Ovary (tissue), 9 donors: Measurements from ENCODE around the gene ICAM3. TPM values are rescaled to one million over a fixed set of nuclear protein-coding genes. Genes with fewer than 3 reads are reported as not detected.

Source experiments
- DNase-seq, 5 donors: peaks; one replicate each; pipeline ENCODE4 v3.0.0-alpha.2; 2019 to 2020
- H3K27ac ChIP-seq, 2 donors: fragments of 200-600 bp; one replicate each; pipeline versions ENCODE4 v1.5.1 to v1.8.0; 2019 to 2022
- H3K27me3 ChIP-seq: fragments of 200-600 bp; one replicate; pipeline ENCODE4 v1.8.0; 2022
- H3K36me3 ChIP-seq: fragments of 200-600 bp; sonication (generic); one replicate; pipeline ENCODE4 v1.5.1; 2019
- H3K4me1 ChIP-seq: one replicate; pipeline ENCODE4 v1.8.1; 2013; ENCODE audit warnings: mild to moderate bottlenecking, moderate library complexity; ENCODE audit not compliant: insufficient read depth
- H3K4me3 ChIP-seq: fragments of 200-600 bp; sonication (generic); one replicate; pipeline ENCODE4 v1.5.1; 2017
- H3K9me3 ChIP-seq, 2 donors: fragments of 200-600 bp in 1 of 2; sonication (generic) in 1 of 2; one replicate each; pipeline versions ENCODE4 v1.5.1 to v1.8.1; 2013 to 2019; ENCODE audit warnings: mild to moderate bottlenecking in 1 of 2, moderate library complexity in 1 of 2
- EP300 ChIP-seq: sonication (generic); formaldehyde crosslinking; IDR thresholded peaks from one replicate; pipeline ENCODE4 v1.6.1; 2017; ENCODE audit warnings: antibody characterized with exemption
- POLR2A ChIP-seq: fragments of 450-650 bp; IDR thresholded peaks from one replicate; pipeline ENCODE4 v1.6.1; 2017; ENCODE audit warnings: antibody characterized with exemption, mild to moderate bottlenecking, moderate library complexity
- WGBS, 3 donors: extraction: QIAGEN DNeasy Blood & Tissue Kit in 1 of 3; methylation state at CpG; one replicate each; pipeline versions ENCODE4 v1.1.5 to v1.1.7; 2013 to 2017; 5-methylcytosine and 5-hydroxymethylcytosine counted together
- intact Hi-C, 4 donors: fragments of 100-400 bp; cut with DNase I; formaldehyde crosslinking; loops; one replicate each; pipeline versions ENCODE4 v1.11.0 to v1.15.1; 2022 to 2023
- polyA plus RNA-seq, 2 donors: library from polyadenylated mRNA; stranded (reverse); fragments of 200-250 nt in 1 of 2; fragments of 350-450 nt in 1 of 2; fragmentation: Illumina TruSeq in 1 of 2; extraction: RNeasy Lipid Tissue Mini Kit (QIAGEN cat#74804) in 1 of 2; gene quantifications; one replicate each; pipeline ENCODE4 v1.2.3, GENCODE V29; 2013 to 2014
- total RNA-seq, 7 donors: library from RNA; depleted of rRNA in 2 of 7; stranded (reverse); fragments of >200 nt in 2 of 7; fragmentation: NEBNext Ultra II Directional in 3 of 7; extraction: Animal tissue kit (Norgen Biotek cat#: 25700) in 3 of 7; gene quantifications; one replicate each; pipeline versions ENCODE4 v1.1.0 to v1.2.4, GENCODE V29; 2016 to 2023
- TF ChIP-seq, protein P1 (sequence below), 3 donors: fragments of 450-650 bp in 2 of 3; fragments of 200-600 bp in 1 of 3; IDR thresholded peaks; one replicate each; pipeline versions ENCODE4 v1.5.1 to v1.8.0; 2016 to 2022; ENCODE audit warnings: antibody characterized with exemption in 3 of 3, mild to moderate bottlenecking in 1 of 3
- donor health status: DM: no; HTN: no; CAD: no; lungs with moderate emphysema.
- donor health status: DM: no; HTN: no; CAD: no.
- donor health status: Bipolar disorder and iron deficiency.
- donor health status: DM: yes; HTN: yes; CAD: no.
- donor health status: DM: no; HTN: no; CAD: no.
- donor health status: DM: yes; HTN: yes; CAD: no.

Gene ICAM3
- total and polyA plus RNA-seq, 9 donors, result 2.2 to 10.9 (median 3.9) TPM

GRCh38 chr19:10317857-10318462 lies 21.5 kb downstream of the ICAM3 start:
- Histone ChIP-seq H3K4me3 (no peak overlapping the region), H3K27ac (no peak overlapping the region), H3K27me3 (no peaks in the 10 kb centered on the region), H3K4me1 (peaks cover 3% of the 10 kb centered on the region), H3K9me3 (no peaks in the 10 kb centered on the region), H3K36me3 (no peaks in the 10 kb centered on the region)
- TF ChIP-seq POLR2A (no peak), EP300 (no peak)
- TF ChIP-seq, protein P1, sequence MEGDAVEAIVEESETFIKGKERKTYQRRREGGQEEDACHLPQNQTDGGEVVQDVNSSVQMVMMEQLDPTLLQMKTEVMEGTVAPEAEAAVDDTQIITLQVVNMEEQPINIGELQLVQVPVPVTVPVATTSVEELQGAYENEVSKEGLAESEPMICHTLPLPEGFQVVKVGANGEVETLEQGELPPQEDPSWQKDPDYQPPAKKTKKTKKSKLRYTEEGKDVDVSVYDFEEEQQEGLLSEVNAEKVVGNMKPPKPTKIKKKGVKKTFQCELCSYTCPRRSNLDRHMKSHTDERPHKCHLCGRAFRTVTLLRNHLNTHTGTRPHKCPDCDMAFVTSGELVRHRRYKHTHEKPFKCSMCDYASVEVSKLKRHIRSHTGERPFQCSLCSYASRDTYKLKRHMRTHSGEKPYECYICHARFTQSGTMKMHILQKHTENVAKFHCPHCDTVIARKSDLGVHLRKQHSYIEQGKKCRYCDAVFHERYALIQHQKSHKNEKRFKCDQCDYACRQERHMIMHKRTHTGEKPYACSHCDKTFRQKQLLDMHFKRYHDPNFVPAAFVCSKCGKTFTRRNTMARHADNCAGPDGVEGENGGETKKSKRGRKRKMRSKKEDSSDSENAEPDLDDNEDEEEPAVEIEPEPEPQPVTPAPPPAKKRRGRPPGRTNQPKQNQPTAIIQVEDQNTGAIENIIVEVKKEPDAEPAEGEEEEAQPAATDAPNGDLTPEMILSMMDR (IDR thresholded peaks at IDR 0.05), result no peak
- intact Hi-C loops, result no loop called here
- 87 to 91% (median 88%) methylated on average over 15 of the region's 15 CpGs for WGBS, 3 donors
- no peak for DNase-seq

DNA sequence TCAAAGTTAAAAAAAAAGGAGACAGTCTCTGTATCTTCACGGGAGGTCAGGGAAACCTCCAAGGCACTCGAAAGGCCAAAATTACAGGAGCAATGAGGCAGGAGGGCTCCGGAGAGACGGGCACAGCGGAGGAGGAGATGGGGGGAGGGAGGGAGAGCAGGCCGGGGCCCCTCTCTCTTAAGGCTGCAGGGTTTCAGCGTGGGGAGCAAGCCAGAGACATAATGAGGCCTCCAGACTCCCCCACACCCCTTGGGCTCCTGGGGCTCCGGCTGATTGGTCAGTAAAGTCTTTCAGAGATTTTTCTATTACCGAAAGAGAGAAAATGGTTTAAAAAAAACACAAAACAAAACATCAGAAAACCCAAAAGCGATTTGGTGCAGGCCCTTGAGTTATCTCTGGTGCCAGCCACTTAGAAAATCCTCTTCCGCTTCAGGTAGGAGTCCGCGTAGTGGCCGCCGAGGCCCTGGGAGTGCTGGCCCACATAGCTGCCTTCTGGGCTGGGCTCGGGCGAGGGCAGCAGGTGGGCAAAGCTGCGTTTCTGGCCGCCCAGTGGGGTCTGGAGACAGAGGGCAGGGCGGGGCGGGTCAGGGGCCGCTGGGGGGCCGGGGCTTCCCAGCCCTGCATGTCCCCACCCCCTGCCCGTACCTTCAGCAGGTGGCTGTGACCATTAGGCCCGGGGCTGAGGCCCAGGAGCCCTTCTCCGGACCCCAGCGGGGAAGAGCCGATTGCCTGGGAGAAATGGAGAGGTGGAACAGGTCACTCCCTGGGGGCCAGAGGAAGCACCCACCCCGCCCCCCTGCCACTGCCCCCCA lies 22.2 kb downstream of the ICAM3 start:
- intact Hi-C loops, result no loop called here
- Histone ChIP-seq H3K4me3 (no peak overlapping the region), H3K9me3 (no peaks in the 10 kb centered on the region), H3K36me3 (no peaks in the 10 kb centered on the region), H3K27ac (no peak overlapping the region), H3K27me3 (no peaks in the 10 kb centered on the region), H3K4me1 (peaks cover 3% of the 10 kb centered on the region)
- DNase-seq, result no peak
- 70 to 72% (median 71%) methylated on average over 28 to 29 of the region's 29 CpGs for WGBS, 3 donors
- TF ChIP-seq EP300, result no peak
- TF ChIP-seq, protein P1 (IDR thresholded peaks at IDR 0.05), result no peak
- no peak for TF ChIP-seq POLR2A

GRCh38 chr19:10316229-10317044 lies 23.0 kb downstream of the ICAM3 start:
- no peak for DNase-seq
- Histone ChIP-seq H3K27me3 (no peaks in the 10 kb centered on the region), H3K36me3 (no peaks in the 10 kb centered on the region), H3K9me3 (no peaks in the 10 kb centered on the region), H3K4me1 (peaks cover 3% of the 10 kb centered on the region), H3K4me3 (no peak overlapping the region), H3K27ac (no peak overlapping the region)
- TF ChIP-seq EP300 (no peak), POLR2A (no peak)
- TF ChIP-seq, protein P1 (IDR thresholded peaks at IDR 0.05), result no peak
- intact Hi-C loops, result no loop called here
- 50 to 60% (median 52%) methylated on average over 18 to 19 of the region's 19 CpGs for WGBS, 3 donors
